ENCODE results near the gene LIN9.
"Not testable (repeated sequence)": the region's sequence is repeated elsewhere in the genome, so short reads cannot be mapped to it uniquely, and the experiment has no call there.

LIN9 gene

GRCh38 chr1:226272233-226272902 lies 36.6 kb downstream of the LIN9 start:
- DNase-seq (ENCODE audit: low read depth), result not testable (repeated sequence)

DNA sequence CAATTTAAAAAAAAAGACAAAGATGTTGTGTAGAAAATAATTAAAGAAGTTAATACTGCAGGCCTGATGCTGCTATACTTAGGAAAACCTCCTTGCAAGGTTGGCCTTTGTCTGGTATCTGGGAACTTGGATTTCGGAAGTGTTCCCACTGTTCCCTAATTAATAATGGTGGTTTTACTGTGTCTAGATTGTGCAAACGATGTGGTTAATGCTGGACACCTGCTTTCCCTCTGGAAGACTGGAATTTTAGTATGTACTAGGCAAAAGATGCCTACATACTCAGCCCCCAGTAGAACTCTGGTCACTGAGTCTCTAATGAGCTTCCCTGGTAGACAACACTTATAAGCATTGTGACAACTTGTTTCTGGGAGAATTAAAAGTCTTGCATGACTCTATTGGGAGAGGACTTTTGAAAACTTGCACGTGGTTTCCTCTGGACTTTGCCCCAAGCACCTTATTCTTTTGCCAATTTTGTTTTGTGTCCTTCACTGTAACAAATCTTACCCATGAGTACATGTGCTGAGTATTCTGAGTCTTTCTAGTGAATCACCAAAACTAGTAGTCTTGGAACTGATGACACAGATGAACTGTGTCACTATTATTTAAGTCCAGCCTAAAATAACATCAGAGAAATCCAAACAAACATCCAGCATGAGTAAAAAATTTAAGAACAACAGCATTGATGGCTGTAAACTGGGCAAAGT lies 40.4 kb downstream of the LIN9 start:
- DNase-seq (ENCODE audit: low read depth), result peak; percentile 62

GRCh38 chr1:226261818-226262217 lies 47.1 kb downstream of the LIN9 start:
- no peak for DNase-seq (ENCODE audit: low read depth)

DNA sequence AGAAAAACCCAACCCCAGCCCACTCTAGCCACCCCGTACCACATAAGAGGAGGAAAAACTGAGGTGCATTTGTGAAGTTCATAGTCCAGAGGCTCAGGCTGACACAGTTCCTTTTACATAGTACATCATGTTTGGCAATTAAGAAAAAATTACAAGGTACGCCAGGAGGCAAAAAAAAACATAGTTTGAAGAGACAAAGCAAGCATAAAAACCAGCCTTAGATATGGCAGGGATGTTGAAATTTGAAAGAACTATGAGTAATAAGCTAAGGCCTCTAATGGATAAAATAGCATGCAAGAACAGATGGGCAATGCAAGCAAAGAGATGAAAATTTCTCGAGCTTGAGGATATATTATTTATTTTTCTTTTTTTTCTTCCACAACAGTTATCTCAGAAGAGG lies 53.6 kb downstream of the LIN9 start:
- no peak for DNase-seq (ENCODE audit: low read depth)

DNA sequence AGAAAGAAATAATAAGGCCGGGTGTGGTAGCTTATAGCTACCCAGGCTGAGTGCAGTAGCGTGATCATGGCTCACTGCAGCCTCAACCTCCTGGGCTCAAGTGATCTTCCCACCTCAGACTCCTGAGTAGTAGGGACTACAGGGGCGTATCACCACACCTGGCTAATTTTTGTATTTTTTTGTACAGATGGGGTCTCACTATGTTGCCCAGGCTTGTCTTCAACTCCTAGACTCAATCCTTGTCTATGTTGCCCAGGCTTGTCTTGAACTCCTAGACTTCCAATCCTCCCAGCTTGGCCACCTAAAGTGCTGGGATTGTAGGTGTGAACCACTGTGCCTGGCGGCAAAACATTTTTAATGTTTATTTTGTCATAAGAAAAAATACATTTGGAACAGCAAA lies 55.0 kb downstream of the LIN9 start:
- no peak for DNase-seq (ENCODE audit: low read depth)

DNA sequence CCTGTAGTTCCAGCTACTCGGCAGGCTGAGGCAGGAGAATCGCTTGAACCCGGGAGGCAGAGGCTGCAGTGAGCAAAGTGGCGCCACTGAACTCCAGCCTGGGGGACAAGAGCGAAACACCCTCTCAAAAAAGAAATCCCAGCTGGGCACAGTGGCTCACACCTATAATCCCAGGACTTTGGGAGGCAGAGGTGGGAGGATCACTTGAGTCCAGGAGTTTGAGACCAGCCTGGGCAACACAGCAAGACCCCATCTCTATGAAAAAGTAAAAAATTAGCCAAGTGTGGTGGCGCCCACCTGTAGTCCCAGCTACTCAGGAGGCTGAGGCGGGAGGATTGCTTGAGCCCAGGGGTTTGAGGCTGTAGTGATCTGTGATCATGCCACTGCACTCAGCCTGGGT lies 56.1 kb downstream of the LIN9 start:
- not testable (repeated sequence) for DNase-seq (ENCODE audit: low read depth)

DNA sequence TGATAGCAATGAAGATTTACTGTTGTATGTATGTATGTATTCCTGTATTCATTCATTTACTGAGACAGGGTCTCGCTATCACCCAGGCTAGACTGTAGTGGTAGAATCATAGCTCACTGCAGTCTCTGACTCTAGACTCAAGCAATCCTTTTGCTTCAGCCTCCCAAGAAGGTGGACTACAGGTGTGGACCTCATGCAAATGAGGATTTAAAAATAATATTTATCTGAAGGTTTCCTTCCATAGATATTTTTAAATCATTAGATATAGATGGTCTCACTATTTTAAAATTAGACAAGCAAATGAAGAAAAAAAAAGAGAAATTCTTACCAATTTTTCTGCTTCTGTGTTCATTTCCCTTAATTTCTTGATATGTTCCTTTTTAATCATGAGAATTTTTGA lies 58.5 kb downstream of the LIN9 start:
- DNase-seq (ENCODE audit: low read depth), result no peak

GRCh38 chr1:226248796-226249195 lies 60.2 kb downstream of the LIN9 start:
- DNase-seq (ENCODE audit: low read depth), result no peak

GRCh38 chr1:226248091-226248490 lies 60.9 kb downstream of the LIN9 start:
- no peak for DNase-seq (ENCODE audit: low read depth)

DNA sequence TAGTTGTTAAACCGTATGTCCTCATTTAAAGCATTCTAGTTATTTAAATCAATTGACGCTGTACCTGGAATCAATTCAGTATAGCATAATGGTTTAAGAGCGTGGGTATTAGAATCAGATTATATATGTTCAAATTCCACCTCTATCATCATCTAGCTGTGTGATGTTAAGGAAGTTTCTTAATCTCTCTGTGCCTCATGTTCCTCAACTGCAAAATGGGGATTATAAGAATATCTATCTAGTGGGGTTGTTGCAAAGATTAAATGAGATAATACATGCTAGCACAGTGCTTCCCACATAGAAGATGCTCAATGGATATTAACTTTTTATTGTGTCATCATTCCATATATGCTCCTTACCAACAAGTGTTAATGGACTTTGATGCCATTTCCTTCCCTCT lies 69.5 kb downstream of the LIN9 start:
- DNase-seq (ENCODE audit: low read depth), result no peak

DNA sequence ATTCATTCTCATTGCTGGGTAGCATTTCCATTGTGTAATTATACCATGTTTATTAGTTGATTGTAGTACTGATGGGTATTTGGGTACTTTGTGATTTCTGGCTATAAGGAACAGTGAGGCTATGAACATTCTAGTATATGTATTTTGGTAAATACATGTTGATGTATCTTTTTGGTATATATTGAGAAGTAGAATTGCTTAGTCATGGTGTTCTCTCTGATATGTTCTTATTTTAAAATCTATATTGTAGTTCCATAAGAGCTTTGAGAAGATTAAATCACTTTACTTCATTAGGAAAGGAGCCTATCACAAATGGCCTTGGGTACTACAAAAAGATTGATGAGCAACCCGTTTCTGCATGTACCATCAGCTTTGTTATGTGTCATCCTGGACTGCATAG lies 72.1 kb downstream of the LIN9 start:
- DNase-seq (ENCODE audit: low read depth), result no peak

GRCh38 chr1:226233806-226234205 lies 75.2 kb downstream of the LIN9 start:
- no peak for DNase-seq (ENCODE audit: low read depth)

- no peak for DNase-seq (ENCODE audit: low read depth)
Measured at GRCh38 chr1:226233293-226233692, 75.7 kb downstream of the LIN9 start.

DNA sequence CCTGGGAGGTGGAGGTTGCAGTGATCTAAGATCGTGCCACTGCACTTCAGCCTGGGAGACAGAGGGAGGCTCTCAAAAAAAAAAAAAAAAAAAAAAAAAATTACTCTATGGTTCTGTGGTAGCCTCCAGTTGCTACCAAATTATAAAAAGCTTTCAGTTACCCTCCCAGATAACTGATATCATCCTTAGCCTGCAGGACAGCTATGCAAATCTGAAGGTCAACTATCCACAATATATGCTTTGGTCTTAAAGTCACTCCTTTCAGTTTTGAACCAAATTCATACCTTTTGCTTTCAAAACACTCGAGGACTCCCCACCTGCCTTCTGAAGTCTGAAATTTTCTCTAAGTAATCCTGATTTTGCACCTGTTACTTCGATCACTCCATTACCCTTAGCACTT lies 82.4 kb downstream of the LIN9 start:
- DNase-seq (ENCODE audit: low read depth), result no peak

GRCh38 chr1:226223786-226224244 lies 85.1 kb downstream of the LIN9 start:
- peak; percentile 16 for DNase-seq (ENCODE audit: low read depth)

DNA sequence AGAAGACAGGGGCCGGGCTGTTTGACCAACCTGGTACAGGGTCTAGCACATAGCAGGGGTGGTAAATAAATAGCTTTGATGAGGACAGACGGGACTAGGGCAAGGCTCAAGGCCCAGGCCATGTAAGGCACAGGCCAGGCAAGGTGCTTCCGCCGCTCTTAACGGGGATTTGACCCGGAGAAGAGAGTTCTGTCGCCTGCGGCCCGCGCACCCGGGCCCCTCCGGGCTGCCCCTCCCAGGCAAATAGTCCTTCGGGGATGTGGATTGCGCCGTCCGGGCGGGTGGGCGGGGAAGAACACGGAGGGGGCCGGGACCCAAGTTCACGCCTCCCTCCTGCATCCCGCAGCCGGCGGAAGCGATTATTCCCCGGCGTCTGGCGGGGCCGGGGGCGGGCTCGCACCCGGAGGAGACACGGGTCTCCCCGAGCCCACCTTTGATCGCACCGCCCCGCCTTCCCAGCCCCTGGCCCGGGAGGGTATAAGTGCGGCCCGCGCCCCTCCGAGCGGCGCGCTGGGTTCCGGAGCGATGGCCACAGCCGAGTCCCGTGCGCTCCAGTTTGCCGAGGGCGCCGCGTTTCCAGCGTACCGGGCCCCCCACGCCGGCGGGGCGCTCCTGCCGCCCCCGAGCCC lies 85.7 kb downstream of the LIN9 start, which contains the start of gene MIXL1:
Gene MIXL1 (plus strand): TSS at position 508 of the 629 bp plus-strand sequence. CDS start 18 bp downstream, at position 526.
- no peak for DNase-seq (ENCODE audit: low read depth)

- DNase-seq (ENCODE audit: low read depth), result no peak
Measured at GRCh38 chr1:226222686-226223085, 86.3 kb downstream of the LIN9 start.

DNA sequence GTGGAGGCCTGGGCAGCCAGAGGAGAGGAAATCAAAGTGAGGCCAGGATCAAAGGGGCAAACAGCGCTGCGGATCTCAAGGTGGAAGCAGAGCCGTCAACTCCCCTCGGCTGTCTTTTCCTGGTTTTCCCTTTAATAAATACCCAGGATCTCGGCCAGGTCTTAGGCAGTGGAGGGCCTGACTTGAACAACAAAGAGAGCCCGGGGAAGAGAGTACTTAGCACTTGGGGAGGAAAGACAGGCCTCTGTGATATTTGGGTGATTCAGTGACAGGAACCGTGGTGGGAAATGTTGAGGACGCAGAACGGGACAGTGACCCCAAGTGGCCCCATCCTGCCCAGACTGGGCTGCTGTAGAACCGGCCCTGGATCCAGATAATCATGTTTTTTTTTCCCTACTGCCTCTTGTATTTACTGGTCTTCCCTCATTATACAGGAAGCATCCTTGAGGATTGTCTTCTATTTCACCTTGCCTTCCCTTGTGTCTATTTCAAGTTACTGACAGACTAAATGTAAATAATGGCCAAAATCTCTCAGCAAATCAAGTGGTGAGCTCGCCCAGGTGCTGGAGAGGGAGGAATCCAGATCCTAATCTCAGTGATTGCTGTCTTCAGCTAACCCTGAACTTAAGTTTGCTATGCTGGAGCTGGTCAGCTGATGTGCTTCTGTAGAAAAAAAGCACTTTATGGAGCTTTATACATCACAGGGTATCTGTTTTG lies 88.3 kb downstream of the LIN9 start:
- no peak for DNase-seq (ENCODE audit: low read depth)

- peak; percentile 32 for DNase-seq (ENCODE audit: low read depth)
Measured at GRCh38 chr1:226217273-226217672, 91.7 kb downstream of the LIN9 start.

- no peak for DNase-seq (ENCODE audit: low read depth)
Measured at GRCh38 chr1:226216056-226216455, 92.9 kb downstream of the LIN9 start.

DNA sequence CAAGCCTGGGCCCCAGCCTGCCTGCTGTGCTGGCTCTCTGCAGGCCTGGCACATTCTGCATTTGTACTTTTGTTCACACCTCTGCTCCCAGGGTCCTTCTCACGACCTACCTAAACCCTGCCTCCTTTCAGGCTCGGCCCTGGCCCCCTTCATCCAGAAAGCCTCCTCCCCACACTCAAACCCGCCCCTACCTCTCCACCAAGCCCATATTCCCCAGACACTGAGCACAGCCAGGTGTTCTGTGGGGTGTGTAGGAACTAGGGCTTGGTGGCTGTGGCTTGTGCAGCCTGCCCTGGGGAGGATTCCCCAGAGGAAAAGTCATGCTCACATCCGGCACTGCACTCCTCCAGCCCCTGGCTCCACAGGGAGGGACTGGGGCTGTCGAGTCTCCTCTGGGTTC lies 93.7 kb downstream of the LIN9 start:
- no peak for DNase-seq (ENCODE audit: low read depth)

- no peak for DNase-seq (ENCODE audit: low read depth)
Measured at GRCh38 chr1:226212545-226212944, 96.4 kb downstream of the LIN9 start.

All from ELR (cell line).